MM.1S (cell line): Measurements from ENCODE around the gene CCDC63.

ENCODE experiments used
- CTCF ChIP-seq: fragments of 300-600 bp; sonication (generic); IDR thresholded peaks from 2 replicates; pipeline ENCODE4 v1.5.1; 2016; ENCODE audit warnings: antibody characterized with exemption, low read length, mixed read lengths
- EZH2 ChIP-seq: fragments of 300-600 bp; sonication (generic); optimal IDR thresholded peaks from 2 replicates; pipeline ENCODE3; 2017; ENCODE audit warnings: low read depth, mild to moderate bottlenecking, antibody characterized with exemption, low read length, mixed read lengths
- EZH2phosphoT487 ChIP-seq: fragments of 300-600 bp; sonication (generic); IDR thresholded peaks from 2 replicates; pipeline ENCODE4 v1.6.1; 2018; ENCODE audit warnings: antibody characterized with exemption, low read length

DNA sequence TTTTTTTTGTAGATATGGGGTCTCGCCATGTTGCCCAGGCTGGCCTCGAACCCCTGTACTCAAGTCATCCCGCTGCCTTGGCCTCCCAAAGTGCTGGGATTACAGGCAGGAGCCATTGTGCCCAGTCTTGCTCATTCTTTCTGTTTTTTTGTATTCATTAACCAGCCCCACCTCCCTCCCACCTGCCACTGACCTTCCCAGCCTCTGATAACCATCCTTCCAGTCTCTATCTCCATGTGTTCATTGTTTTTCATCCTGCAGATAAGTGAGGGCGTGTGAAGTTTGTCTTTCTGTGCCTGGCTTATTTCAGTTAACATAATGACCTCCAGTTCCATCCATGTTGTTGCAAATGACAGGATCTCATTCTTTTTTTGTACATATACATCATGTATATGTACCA, 54.6 kb downstream of the CCDC63 start:
- TF ChIP-seq CTCF (no peak), EZH2phosphoT487 (no peak), EZH2 (no peak)
